Pons (tissue), 1 donor: ENCODE measurements around the gene ITGA1.
A peak's percentile ranks its signal among the peaks of the same experiment; 100 is the strongest.
"Not testable (repeated sequence)": the region's sequence is repeated elsewhere in the genome, so short reads cannot be mapped to it uniquely, and the experiment has no call there.

Source experiments
- DNase-seq: peaks from one replicate; pipeline ENCODE4 v3.0.0-alpha.2; 2016; ENCODE audit warnings: low spot score

The ITGA1 gene

DNA sequence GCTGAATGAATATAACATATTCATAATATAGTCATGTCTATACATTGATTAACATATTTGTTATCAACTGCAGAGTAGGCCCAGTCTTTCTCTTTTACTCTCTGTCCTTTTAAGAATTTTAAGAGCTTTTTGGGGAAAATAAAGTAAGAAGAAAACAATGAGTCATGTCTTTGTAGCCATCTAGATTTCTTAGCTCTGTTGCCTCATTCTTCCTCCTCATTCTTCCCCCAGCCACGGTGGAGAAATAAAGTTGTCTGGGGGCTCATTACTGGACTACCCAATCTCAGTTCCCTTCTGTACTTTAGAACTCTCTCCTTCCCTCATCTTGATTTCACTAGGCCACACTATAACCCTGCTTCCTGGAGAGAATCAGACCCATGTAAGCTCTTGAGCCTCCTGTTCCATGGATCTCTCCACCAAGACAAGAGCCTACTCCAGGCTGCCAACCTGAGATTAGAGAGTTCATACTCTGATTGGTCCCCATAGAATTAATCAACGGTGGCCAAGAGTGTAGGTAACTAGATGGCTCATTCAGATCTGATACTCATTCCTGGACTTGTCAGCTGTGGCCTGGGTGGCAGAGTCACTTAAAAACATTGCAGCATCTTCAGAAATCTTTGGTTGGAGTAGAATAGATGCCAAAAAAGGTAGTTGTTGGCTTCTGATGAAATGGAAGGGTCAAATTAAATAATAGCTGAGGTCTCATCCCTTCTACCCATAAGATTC lies 44.2 kb downstream of the ITGA1 start:
- no peak for DNase-seq

- DNase-seq, result no peak
These were observed 46.6 kb downstream of the ITGA1 start for GRCh38 chr5:52834320-52834719.

DNA sequence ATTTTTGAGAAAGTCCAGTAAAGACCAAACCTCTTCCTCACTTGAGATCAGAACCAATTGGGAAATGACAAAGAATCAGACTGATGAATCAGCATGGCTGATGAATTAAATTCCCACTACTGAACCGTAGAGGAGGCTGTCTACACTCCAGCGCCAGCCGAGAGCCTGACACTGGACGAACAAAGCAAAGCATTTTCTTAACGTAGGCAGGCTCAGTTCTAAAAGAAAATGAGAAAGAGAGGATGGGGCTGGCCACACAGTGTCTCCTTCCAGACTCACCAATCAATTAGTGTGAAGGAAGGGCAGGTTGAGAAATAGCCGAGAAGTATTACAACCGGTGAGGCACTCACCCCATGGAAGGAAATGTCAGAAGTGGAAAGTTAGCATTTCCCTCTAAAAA lies 49.4 kb downstream of the ITGA1 start:
- peak; percentile 71 for DNase-seq

- no peak for DNase-seq
These were observed 49.9 kb downstream of the ITGA1 start for GRCh38 chr5:52837591-52838001.

- no peak for DNase-seq
These were observed 50.8 kb downstream of the ITGA1 start for GRCh38 chr5:52838326-52839015.

- DNase-seq, result no peak
These were observed 51.6 kb downstream of the ITGA1 start for GRCh38 chr5:52839285-52839684.

DNA sequence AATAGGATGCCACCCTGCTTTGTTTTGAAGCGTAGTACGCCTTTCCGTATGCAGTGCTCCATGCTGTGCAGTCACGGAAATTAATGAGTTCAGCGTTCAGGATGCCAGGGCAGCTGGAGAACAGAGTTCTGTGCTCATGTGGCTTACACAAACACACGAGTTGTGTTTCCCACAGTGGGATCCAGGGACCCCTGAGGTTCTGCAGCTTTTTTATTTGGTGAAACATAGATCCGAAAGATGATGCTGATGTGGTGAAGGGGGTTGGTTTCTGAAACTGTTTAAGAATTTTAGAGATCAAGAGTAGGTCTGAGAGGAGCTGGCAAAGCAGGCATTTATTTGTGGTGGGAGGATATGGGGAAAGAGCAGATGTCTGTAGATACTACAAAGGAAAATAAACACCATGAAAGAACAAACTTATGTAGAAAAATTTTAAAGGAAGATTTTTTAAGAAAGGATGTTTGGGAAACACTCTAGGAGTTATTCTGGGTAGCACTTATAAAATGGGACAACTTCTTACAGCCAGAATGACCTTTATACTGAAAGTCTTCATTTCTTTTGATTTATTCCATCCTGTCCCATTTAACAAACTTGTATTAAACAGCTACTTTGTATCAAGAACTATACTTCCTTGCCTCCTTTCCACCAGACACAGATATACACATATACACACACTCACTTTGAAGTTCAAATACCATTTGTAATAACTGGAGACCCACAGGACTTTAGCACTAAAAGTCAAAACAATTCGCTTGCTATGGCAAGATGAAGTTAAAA lies 52.7 kb downstream of the ITGA1 start:
- peak; percentile 18 for DNase-seq

GRCh38 chr5:52841114-52841513 lies 53.4 kb downstream of the ITGA1 start:
- no peak for DNase-seq

DNA sequence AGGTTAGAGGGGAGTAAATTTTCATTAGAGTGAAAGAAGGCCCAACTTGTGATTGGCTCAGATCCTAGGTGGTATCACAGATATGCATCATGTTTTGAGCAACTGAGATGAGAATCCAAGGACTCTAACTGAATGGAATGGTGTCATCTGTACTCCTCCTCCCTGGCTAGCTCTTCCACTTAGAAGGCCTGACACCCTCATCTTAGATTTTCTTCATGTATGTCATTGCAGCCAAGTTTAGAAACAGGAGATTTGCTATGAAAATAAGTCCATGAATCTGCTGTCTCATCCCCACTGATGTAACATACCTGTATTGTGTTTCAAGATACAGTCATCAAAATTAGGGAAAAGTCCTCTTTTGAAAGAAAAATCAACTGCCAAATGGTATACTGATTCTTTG lies 54.4 kb downstream of the ITGA1 start:
- DNase-seq, result no peak

GRCh38 chr5:52844885-52845284 lies 57.2 kb downstream of the ITGA1 start:
- DNase-seq, result no peak

DNA sequence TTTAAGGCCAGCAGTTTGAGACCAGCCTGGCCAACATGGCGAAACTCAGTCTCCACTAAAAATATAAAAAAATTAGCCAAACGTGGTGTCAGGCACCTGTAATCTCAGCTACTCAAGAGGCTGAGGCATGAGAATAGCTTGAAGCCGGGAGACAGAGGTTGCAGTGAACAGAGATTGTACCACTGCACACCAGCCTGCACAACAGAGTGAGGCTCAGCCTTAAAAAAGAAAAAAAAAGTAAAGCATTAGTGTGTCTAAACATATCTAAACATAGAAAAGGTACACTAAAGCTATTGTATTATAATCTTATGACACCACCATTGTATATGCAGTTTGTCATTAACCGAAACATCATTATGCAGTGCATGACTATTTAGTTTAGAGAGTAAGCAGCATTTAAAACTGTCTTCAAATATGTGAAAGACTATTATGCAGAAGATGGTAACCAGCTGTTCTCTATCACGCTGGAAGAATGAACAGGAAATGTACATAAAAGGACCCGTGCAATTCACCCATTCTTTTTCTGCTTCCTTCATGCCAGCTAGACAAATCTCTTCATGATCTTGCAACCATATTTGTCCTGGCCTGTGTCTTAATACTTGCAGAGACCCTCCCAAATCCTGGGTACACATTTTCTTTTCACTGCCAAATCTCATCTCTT lies 58.6 kb downstream of the ITGA1 start:
- no peak for DNase-seq

- not testable (repeated sequence) for DNase-seq
These were observed 61.0 kb downstream of the ITGA1 start for GRCh38 chr5:52848688-52849087.

DNA sequence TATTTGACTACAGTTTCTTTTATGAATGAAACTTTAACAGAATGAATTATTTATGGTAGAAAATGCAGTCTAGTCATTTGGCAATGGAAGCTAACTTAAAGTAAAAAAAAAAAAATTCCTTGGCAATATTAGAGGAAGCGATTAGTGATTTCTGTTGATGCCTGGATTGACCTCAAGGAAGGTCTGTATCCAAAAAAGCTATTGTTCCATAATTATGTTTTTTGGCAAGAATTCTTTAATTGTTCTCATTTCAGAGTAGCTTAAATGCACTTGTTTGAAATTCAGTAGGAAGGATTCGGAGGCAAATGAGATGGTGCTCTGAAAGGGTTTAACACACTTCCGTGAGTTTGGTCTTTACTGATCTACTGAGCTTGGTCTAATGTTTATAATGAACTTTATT lies 61.8 kb downstream of the ITGA1 start:
- no peak for DNase-seq

DNA sequence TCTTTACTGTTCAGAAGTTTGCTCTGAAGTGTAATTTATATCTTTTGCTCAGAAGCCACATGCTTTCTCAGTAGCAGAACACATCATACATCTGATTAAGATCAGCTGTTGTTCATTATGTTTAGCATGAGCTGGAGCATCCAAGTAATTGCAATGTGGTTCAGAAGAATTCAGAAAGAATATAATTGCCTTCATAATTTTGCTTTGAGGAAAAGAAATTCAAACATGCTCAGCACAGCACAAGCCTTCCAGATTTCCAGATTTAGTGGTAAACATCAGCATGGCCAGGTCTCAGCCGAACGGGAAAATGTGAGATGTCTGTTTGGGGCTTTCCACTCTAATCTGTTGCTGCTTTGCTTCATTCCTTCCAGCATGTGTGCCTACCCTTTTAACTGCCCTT lies 65.9 kb downstream of the ITGA1 start:
- DNase-seq, result no peak

- no peak for DNase-seq
These were observed 66.6 kb downstream of the ITGA1 start for GRCh38 chr5:52854301-52854700.

DNA sequence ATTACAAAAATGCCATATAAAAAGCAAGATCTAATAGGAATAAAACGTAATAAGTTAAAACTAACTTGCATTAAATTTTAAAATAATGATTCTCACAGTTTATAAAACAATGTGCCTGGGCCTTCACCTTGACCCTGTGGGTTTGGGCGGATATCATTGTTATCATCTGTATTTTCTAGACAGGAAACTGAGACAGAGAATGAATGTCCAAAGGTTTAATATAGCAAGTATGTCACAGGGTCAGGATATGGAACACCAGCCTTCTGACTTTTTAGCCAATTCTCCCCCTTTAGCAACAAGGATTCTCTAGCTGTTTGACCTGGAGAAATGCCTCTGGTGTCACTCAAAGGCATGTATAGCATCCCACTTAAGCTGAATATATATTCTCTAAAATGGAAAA lies 67.2 kb downstream of the ITGA1 start:
- DNase-seq, result no peak

DNA sequence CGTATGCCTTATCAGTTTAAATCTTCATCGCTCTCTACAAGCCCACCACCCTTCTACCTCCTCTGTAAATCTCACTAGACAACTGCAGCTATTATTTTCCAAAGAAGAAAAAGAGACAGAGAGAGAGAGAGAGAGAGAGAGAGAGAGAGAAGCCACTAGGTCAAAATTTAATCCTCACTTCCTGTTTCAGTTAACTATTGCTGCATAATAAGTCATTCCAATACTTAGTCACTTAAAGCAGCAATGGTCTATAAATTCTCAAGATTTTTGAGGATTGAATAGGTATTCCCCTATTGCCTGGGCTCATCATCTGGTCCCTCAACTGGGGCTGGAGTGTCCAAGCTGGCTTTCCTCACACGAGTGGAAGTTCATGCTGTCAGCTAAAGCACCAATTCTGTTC lies 68.8 kb downstream of the ITGA1 start:
- no peak for DNase-seq

DNA sequence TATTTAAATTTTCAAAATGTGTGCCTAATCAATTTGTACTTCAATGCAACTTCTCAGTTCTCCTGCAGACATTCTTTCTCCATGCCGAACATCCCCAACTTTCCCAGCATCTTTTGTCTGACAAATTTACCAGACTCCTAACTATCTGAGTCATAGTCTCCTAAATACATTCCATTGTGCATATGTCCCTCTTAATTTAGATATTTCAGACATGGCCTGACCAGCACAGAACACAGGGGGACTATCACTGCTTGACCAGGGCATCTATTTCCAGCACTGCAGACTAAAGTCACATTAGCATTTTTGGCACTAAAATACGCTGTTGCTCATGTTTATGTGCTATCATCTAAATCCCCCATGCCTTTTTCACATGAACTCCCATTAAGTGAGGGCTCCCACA lies 71.9 kb downstream of the ITGA1 start:
- no peak for DNase-seq

GRCh38 chr5:52861368-52861767 lies 73.7 kb downstream of the ITGA1 start:
- DNase-seq, result no peak

GRCh38 chr5:52863715-52864290 lies 76.1 kb downstream of the ITGA1 start:
- DNase-seq, result no peak

GRCh38 chr5:52864371-52864770 lies 76.7 kb downstream of the ITGA1 start:
- no peak for DNase-seq

DNA sequence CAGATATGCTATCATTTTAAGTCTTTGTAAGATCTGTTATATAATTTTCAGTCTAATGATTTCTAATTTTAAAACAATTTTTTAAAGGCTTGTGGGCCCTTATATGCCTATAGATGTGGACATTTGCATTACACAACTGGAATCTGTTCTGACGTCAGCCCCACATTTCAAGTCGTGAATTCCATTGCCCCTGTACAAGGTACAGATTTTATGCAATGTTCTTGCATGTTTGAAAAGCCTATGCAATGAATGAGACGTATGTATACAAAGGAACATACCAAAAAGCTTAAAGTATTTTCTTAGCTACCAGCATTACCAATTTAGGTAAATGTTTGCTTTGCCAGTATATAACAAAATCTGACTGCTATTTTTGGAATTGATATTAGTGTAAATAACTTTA lies 77.2 kb downstream of the ITGA1 start:
- DNase-seq, result no peak
